SU-DHL-6 (cell line): ENCODE data around the gene MAMSTR.
"Not testable (repeated sequence)": the region's sequence is repeated elsewhere in the genome, so short reads cannot be mapped to it uniquely, and the experiment has no call there.

ENCODE experiments used
- H2AFZ ChIP-seq: fragments of 200-600 bp; sonication (generic); 2 replicates; pipeline ENCODE4 v1.6.1; 2014; ENCODE audit warnings: low read depth, mild to moderate bottlenecking, moderate library complexity, mixed read lengths, antibody characterized with exemption, low read length; ENCODE audit not compliant: severe bottlenecking
- H3F3A ChIP-seq: fragments of 200-600 bp; shearing (Covaris generic); 2 replicates; pipeline ENCODE4 v1.6.0; 2016; ENCODE audit warnings: antibody characterized with exemption, mild to moderate bottlenecking; ENCODE audit not compliant: insufficient read depth
- H3K27ac ChIP-seq: fragments of 200-600 bp; sonication (generic); 2 replicates; pipeline ENCODE4 v1.5.1; 2016; ENCODE audit warnings: low read depth, mild to moderate bottlenecking, low read length, moderate library complexity, mixed read lengths
- H3K27me3 ChIP-seq: fragments of 200-600 bp; sonication (generic), shearing (Covaris generic); 2 replicates; pipeline ENCODE4 v1.6.0; 2014; ENCODE audit warnings: mild to moderate bottlenecking, low read length
- H3K36me3 ChIP-seq: fragments of 200-600 bp; sonication (generic); 2 replicates; pipeline ENCODE4 v1.6.1; 2014; ENCODE audit warnings: mild to moderate bottlenecking, low read length, mixed read lengths
- H3K4me2 ChIP-seq: fragments of 300-600, 200-600 bp; shearing (Covaris generic), sonication (generic); 2 replicates; pipeline ENCODE4 v1.6.0; 2014; ENCODE audit warnings: low read length, low read depth, mild to moderate bottlenecking; ENCODE audit not compliant: poor library complexity, severe bottlenecking
- H3K4me3 ChIP-seq: fragments of 200-600 bp; sonication (generic); 2 replicates; pipeline ENCODE4 v1.5.1; 2014; ENCODE audit warnings: antibody characterized with exemption, low read length, mild to moderate bottlenecking, mixed read lengths; ENCODE audit not compliant: insufficient read depth, poor library complexity, severe bottlenecking
- H3K79me2 ChIP-seq: fragments of 200-600 bp; sonication (generic); 2 replicates; pipeline ENCODE4 v1.6.1; 2014; ENCODE audit warnings: mild to moderate bottlenecking, low read length, moderate library complexity; ENCODE audit not compliant: insufficient read depth
- H3K9ac ChIP-seq: fragments of 200-600 bp; sonication (generic); 2 replicates; pipeline ENCODE4 v1.7.0; 2014; ENCODE audit warnings: mild to moderate bottlenecking, low read length
- H3K9me2 ChIP-seq: fragments of 200-600 bp; sonication (generic); replicated peaks from 2 replicates; pipeline ENCODE4 v1.6.1; 2014; ENCODE audit warnings: low read length; ENCODE audit not compliant: insufficient read depth
- H3K9me3 ChIP-seq: fragments of 200-600 bp; sonication (generic); 2 replicates; pipeline ENCODE4 v1.6.1; 2014; ENCODE audit warnings: low read length, mixed read lengths; ENCODE audit not compliant: insufficient read depth
- H4K20me1 ChIP-seq: fragments of 200-600 bp; sonication (generic); 2 replicates; pipeline ENCODE4 v1.6.1; 2014; ENCODE audit warnings: low read depth, mild to moderate bottlenecking, antibody characterized with exemption, low read length, moderate library complexity, mixed read lengths
- EZH2phosphoT487 ChIP-seq: fragments of 200-600 bp; sonication (generic), shearing (Covaris generic); conservative IDR thresholded peaks from 2 replicates; pipeline ENCODE4 v1.6.1; 2018; ENCODE audit warnings: mild to moderate bottlenecking, antibody characterized with exemption, low read length, moderate library complexity, mixed read lengths
- TF ChIP-seq, protein P1 (sequence below): fragments of 200-600 bp; sonication (generic); IDR thresholded peaks from one replicate; pipeline ENCODE4 v1.5.1; 2017; ENCODE audit warnings: antibody characterized with exemption, mild to moderate bottlenecking, low read length, moderate library complexity; ENCODE audit not compliant: insufficient read depth, poor library complexity, severe bottlenecking

Gene MAMSTR

DNA sequence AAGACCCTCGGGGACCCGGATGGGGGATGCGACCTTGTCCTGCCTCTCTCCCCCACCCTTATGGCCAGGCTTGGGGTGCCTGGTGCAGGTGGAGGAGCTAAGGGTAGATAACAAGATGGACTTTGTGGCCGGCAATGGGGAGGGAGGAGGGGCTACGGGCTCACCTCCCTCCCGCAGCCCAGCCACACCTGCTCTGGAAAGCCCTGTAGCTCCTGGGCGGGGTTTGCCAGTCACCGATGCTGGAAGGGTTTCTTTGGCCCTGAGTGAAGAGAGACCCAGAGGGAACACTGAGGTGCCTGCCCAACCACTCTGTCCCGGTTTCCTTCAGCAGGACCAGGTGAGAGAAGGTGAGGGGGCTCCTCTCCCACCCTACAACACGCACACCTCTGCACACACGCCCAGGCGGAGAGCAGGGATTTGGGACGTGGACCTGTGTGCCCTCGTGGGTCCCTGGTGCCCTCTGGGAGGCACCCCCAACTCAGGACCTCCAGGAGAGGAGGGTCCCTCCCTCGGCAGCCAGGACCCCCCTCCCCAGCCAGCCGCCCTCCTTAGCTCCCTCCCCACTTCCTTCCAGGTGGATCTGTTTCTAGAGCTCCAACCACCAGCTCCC is 23.7 kb downstream of the MAMSTR start, which contains the start of gene FUT2:
Gene FUT2, plus strand, starts transcription at position 229 of the 610 bp plus-strand sequence. CDS start 6,986 bp downstream, outside the sequence.
- Histone ChIP-seq H4K20me1 (no peaks in the 10 kb centered on the region), H3K36me3 (no peaks in the 10 kb centered on the region), H3K9ac (no peak within 1 kb of the TSS), H3K27ac (no peak within 1 kb of the TSS), H3K9me2 (no peaks in the 10 kb centered on the region), H3F3A (no peaks in the 10 kb centered on the region), H3K27me3 (no peaks in the 10 kb centered on the region), H3K9me3 (no peaks in the 10 kb centered on the region), H3K4me3 (no peak within 1 kb of the TSS), H3K79me2 (no peaks in the 10 kb centered on the region), H2AFZ (no peak within 1 kb of the TSS), H3K4me2 (no peak within 1 kb of the TSS)
- no peak for TF ChIP-seq EZH2phosphoT487
- TF ChIP-seq, protein P1, sequence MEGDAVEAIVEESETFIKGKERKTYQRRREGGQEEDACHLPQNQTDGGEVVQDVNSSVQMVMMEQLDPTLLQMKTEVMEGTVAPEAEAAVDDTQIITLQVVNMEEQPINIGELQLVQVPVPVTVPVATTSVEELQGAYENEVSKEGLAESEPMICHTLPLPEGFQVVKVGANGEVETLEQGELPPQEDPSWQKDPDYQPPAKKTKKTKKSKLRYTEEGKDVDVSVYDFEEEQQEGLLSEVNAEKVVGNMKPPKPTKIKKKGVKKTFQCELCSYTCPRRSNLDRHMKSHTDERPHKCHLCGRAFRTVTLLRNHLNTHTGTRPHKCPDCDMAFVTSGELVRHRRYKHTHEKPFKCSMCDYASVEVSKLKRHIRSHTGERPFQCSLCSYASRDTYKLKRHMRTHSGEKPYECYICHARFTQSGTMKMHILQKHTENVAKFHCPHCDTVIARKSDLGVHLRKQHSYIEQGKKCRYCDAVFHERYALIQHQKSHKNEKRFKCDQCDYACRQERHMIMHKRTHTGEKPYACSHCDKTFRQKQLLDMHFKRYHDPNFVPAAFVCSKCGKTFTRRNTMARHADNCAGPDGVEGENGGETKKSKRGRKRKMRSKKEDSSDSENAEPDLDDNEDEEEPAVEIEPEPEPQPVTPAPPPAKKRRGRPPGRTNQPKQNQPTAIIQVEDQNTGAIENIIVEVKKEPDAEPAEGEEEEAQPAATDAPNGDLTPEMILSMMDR = no peak

DNA sequence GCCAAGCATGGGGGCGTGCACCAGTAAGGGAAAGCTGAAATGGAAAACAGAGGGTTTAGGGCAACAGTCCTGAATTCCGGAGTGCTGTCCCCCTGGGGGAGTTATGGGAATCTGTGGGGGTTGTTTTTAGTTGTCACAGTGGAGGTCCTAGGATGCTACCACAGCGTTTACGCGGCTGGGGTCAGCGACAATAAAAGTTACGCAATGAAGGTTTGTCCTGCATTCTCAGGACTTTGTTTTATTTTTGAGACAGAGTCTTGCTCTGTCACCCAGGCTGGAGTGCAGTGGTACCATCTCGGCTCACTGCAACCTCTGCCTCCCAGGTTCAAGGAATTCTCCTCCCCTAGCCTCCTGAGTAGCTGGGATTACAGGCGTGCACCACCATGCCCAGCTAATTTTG is 25.9 kb downstream of the MAMSTR start:
- H3K27me3 ChIP-seq, H3K9me3 ChIP-seq, H3K4me3 ChIP-seq, H3K9me2 ChIP-seq, H3K27ac ChIP-seq, H2AFZ ChIP-seq, H3K36me3 ChIP-seq, H3K9ac ChIP-seq, H3K79me2 ChIP-seq, H3K4me2 ChIP-seq, H3F3A ChIP-seq, H4K20me1 ChIP-seq: not testable (repeated sequence)

DNA sequence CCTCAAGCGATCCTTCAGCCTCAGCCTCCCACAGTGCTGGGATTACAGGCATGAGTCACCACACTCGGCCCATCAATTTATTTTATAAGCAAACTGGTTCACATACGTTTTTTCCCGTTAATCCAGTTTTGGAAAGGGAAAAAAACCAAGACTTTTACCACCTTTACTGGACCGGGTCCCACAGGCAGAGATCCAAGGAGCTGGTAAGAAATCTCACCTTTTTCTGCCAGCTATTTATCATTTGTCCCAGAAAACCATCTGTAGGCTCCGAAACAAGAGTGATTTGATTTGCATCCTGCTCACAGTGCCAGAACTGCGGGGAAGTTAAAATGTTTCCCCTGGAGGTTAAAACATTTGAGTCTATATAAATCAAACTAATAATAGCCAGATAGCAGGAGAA is 30.1 kb downstream of the MAMSTR start:
- H3F3A ChIP-seq = no peaks in the 10 kb centered on the region
- H3K9me2 ChIP-seq = no peaks in the 10 kb centered on the region
- no peak overlapping the region for H3K9ac ChIP-seq
- H3K27ac ChIP-seq = no peak overlapping the region
- H3K4me3 ChIP-seq = no peak overlapping the region
- no peaks in the 10 kb centered on the region for H3K79me2 ChIP-seq
- no peaks in the 10 kb centered on the region for H4K20me1 ChIP-seq
- no peaks in the 10 kb centered on the region for H3K9me3 ChIP-seq
- no peak overlapping the region for H2AFZ ChIP-seq
- TF ChIP-seq, protein P1 = no peak
- TF ChIP-seq EZH2phosphoT487 = no peak
- H3K27me3 ChIP-seq = no peaks in the 10 kb centered on the region
- no peak overlapping the region for H3K4me2 ChIP-seq
- no peaks in the 10 kb centered on the region for H3K36me3 ChIP-seq

DNA sequence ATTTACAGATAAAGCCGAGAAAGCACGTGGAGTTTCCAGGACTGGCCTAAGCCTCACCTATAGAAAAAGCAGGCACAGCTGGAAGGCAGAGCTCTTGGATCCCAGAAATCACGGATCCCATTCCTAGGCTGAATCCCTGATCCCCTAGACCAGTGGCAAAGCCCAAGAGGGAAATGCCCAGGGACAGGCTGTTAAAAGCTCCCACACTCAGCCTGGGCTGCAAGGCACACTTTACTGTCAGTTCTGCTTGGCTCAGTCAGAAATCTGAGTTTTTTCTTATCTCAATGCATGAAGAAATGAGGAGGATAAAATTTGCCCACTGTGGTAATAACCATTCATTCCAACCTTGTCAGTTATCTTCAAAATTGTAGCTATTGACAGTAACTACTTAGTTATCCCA is 31.7 kb downstream of the MAMSTR start:
- H3K9me2 ChIP-seq = no peaks in the 10 kb centered on the region
- no peak overlapping the region for H3K27ac ChIP-seq
- no peaks in the 10 kb centered on the region for H4K20me1 ChIP-seq
- no peak overlapping the region for H2AFZ ChIP-seq
- TF ChIP-seq, protein P1 = no peak
- TF ChIP-seq EZH2phosphoT487 = no peak
- H3K4me3 ChIP-seq = no peak overlapping the region
- H3K79me2 ChIP-seq = no peaks in the 10 kb centered on the region
- no peak overlapping the region for H3K9ac ChIP-seq
- no peaks in the 10 kb centered on the region for H3F3A ChIP-seq
- H3K36me3 ChIP-seq = no peaks in the 10 kb centered on the region
- H3K27me3 ChIP-seq = no peaks in the 10 kb centered on the region
- H3K4me2 ChIP-seq = no peak overlapping the region
- H3K9me3 ChIP-seq = no peaks in the 10 kb centered on the region

DNA sequence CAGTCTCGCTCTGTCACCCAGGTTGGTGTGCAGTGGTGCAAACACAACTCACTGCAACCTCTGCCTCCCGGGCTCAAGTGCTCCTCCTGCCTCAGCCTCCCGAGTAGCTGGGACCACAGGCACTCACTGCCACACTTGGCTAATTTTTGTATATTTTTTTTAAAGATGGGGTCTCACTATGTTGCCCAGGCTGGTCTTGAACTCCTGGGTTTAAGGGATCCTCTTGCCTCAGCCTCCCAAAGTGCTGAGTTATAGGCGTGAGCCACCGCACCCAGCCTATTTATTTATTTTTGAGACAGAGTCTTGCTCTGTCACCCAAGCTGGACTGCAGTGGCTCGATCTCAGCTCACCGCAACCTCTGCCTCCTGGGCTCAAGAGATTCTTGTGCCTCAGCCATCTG is 32.9 kb downstream of the MAMSTR start:
- H3K9me3 ChIP-seq, H3K27ac ChIP-seq, H4K20me1 ChIP-seq, H3K79me2 ChIP-seq, H3K27me3 ChIP-seq, H3K9ac ChIP-seq, H3K36me3 ChIP-seq, H3K9me2 ChIP-seq, H2AFZ ChIP-seq, H3F3A ChIP-seq, H3K4me3 ChIP-seq, H3K4me2 ChIP-seq: not testable (repeated sequence)
